Stimulated activated CD8-positive, alpha-beta memory T cell treated with anti-CD3 and anti-CD28 coated beads, Interleukin-4, amount 100 ng/mL, for 48 hours (primary cell): ENCODE measurements around the gene OSBPL5.

Experiments
- DNase-seq: peaks from one replicate; pipeline ENCODE4 v3.0.0-alpha.2; 2020

OSBPL5 gene

GRCh38 chr11:3133261-3134217 lies 31.6 kb downstream of the OSBPL5 start:
- no peak for DNase-seq

DNA sequence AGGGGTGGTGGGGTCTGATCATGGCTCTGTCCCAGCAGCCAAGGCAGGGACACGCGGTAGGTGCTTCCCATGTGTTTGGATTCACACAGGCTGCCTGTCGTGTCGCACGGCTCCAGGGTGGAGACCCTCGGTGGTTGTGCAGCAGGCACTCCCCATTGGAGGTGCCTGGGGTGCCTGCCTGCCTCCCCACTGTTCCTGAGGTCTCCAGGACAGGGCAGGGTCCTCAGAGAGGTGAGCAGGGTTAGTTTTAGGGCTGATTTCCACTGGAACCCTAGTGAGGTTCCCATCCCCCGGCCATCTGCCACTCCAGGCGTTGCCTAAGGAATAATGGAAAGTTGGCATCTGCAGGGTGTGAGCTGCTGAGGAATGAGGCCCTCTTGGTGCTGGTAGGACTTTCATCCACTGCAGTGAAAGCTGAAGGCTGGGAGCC lies 32.3 kb downstream of the OSBPL5 start:
- no peak for DNase-seq

GRCh38 chr11:3132271-3132781 lies 32.8 kb downstream of the OSBPL5 start:
- no peak for DNase-seq

DNA sequence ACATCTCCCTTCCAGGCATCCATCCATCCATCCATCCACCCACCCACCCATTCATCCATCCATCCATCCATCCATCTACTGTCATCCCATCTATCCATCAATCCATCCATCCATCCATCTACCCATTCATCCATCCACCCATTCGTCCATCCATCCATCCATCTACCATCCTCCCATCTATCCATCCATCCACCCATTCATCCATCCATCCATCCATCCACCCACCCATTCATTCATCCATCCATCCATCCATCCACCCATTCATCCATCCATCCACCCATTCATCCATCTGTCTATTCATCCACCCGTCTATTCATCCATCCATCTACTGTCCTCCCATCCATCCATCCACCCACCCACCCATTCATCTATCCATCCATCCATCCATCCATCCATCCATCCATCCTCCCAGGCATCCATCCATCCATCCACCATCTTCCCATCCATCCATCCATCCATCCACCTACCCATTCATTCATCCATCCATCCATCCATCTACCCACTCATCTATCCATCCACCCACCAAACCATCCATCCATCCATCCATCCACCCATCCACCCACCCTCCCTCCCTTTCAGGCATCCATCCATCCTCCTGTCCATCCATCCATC lies 33.7 kb downstream of the OSBPL5 start:
- DNase-seq, result no peak

DNA sequence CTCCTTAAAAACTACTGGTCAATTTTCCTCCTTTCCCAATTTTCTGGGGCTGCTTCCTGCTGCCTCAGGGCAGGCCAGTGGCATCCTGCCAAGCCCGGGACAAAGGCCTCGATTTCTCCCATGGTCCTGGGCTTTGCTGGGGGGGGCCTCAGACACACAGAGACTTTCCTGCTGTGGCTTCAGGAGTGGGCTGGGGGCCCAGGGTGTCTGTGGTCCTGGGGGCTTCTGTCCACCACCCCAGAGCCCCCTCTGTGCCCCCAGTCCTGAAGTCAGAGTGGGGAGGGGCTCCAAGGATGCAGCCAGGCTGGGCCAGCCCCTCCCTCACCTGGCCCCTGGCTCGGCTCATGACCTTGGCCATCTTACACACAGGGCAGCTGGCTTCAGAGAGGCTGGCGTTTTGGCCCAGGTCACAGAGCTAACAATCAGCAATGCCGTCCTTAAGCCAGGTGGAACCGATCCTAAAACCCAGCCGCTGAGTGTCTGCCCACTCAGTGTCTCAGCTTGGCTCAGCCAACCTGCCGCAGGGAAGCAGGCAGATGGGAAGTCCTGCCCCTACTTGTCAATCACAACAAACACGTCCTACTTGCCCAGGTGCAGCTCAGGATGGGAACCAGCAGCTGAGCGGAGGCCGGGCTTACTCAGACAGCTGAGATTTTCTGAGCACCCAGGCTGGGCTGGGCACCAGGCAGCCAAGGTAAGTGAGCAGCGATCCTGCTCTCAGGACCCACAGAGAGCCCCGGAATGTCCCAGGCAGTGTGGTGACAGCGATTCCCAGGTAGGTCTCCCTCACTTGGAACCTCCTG lies 34.6 kb downstream of the OSBPL5 start:
- no peak for DNase-seq

- no peak for DNase-seq
These were observed 35.4 kb downstream of the OSBPL5 start for GRCh38 chr11:3129591-3130268.

DNA sequence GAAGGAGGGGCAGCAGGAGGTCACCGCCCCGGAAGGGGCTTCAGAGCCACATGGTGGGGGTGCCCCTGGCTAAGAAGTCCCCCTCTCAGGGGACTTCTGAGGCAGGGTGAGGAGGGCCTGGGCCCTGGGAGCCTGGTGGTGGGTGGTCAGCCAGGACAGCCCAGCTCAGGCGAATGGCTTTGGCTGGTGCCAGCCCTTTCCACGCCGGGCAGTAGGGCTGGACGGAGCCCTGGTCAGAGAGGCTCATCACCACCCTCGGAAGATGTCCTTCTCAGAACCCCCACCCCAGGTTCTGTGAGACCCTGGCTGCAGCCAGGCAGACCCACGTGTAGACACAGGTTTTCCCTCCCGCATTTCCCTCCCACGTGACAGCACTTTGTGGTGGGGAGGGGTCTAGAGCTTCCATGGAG lies 35.9 kb downstream of the OSBPL5 start:
- no peak for DNase-seq

DNA sequence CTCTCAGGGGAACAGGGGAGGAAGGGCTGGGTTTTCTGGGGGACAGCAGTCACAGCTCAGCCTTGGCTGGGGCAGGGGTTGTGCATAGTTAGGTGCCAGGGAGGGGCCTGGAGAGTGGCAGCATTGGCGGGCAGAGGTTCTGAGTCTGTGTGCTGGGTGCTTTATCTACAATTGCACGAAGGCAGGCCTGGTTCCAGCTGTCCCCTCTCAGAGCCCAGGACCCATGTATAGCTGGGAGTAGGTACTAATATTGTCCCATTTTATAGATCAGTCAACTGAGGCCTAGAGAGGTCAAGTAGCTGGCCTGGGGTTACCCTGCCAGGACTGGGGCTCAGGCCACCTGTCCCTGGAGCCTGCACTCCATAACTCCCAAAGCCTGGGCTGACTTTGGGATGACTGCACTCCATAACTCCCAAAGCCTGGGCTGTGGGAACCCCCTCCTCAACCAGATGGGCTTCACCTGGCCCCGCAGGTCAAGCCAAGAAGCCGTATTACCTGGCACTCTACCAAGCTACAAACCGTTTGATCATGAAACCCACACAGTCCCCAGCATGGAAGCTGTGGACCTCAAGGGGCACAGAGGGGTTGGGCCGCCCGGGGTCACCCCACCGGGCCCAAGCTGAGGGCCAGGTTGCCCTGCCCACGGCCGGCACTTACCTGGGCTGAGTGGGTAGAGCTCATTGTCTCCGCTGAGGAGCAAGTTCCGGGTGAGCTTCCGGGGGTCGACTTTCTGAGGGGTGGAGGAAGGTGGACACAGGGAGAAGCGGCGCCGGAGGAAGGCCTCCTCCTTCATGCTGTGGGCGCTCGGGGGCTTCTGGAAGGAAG lies 36.5 kb downstream of the OSBPL5 start:
- no peak for DNase-seq

DNA sequence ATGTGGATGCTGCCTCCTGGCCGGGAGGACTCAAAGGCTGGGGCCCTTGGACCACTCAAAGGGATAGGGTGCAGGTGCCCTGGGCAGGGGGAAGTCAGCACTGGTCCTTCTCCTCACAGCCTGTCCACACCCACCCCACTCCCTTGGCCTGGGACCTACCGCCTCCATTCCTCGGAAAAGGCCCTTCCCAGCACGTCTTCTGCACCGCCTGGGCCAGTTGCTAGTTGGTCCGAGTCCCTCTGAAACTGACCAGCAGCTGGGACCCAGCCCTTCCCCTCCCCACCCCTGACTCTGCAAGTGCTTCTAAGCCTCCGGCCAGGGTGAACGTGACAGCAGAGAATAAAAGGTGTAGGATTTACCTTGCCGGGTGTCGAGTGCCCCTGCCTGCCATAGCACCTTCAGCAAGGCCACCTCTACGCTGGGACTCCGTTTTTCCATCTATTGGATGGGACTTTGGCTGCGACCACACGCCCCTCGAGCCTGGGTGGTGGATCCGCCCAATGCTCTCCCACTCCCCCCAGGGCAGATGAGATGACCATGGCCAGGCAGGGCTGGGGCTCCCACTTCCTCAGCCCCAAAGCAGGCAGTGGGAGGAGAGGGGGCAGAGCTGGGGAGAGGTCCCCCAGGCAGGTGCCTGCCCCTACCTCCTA lies 37.3 kb downstream of the OSBPL5 start:
- DNase-seq, result no peak

GRCh38 chr11:3126901-3127691 lies 38.0 kb downstream of the OSBPL5 start:
- DNase-seq, result no peak

- no peak for DNase-seq
These were observed 38.8 kb downstream of the OSBPL5 start for GRCh38 chr11:3126207-3126865.

DNA sequence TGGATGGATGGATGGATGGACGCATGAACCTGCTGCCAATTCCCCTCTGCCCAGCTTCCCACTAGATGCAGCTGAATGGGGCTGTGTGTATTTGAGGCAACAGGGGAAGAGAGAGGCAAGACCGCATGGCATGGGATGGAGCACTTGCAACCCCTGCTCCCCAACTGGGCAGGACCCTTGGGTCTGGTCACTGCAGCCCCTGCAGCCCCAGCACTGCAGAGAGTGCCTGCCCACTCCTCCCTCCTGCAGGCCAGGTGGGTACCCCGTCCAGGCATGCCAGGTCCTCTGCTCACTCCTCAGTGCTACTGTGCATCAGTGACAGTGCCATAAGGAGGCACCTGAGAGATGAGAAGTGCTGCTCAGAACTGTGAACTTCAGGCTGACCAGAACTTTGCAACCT lies 40.3 kb downstream of the OSBPL5 start:
- no peak for DNase-seq

DNA sequence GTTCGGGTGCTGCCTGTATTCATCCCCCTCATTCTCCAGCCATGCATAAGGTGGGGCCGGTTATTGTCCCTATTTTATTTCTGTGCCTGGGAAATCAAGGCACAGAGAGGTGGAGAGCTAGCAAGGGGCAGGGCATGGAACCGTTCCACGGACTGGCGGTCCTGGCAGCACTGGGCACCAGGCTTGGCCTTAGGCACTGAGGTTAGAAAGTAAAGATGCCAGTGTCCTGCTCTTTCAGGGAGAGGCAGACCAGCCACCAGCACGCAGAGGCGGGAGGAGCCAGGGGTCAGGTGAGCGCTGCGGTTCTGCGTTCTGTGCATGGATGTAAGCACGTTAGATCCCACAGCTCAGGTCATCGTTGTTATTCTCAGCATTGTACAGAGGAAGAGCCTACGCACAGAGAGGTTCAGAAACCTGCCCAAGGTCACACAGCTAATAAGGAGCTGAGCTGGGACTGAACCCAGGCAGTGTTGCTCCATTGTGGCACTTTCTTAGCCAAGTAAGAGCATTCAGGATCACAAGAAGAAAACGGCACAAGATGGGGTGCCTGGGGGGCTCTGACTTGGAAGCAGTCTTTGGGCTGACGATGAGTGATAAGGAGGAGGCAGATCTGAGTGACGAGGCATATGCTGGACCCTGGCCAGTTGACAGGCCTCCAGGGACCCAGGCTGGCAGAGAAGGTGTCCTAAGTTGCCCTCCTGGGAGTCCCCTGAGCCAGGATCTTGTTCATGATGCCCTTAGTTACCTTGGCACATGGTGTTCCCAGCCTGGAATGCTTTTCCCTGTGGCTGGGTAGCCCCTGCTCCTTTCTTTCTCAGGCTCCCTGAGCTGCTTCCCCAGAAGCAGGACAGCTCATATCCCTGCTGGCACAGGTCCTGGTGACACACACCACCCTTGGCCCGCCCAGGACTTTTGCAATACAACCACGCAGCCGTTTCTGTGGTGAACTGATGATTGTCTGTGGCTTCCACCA lies 41.1 kb downstream of the OSBPL5 start:
- peak; percentile 32 for DNase-seq

GRCh38 chr11:3123305-3123704 lies 41.8 kb downstream of the OSBPL5 start:
- DNase-seq, result no peak

GRCh38 chr11:3122775-3123201 lies 42.3 kb downstream of the OSBPL5 start:
- DNase-seq, result no peak

- no peak for DNase-seq
These were observed 43.0 kb downstream of the OSBPL5 start for GRCh38 chr11:3121931-3122774.

- no peak for DNase-seq
These were observed 43.7 kb downstream of the OSBPL5 start for GRCh38 chr11:3121416-3121815.
